ENCODE measurements around the gene CCDC88C.
"Not testable (repeated sequence)": the region's sequence is repeated elsewhere in the genome, so short reads cannot be mapped to it uniquely, and the experiment has no call there.

CCDC88C gene

DNA sequence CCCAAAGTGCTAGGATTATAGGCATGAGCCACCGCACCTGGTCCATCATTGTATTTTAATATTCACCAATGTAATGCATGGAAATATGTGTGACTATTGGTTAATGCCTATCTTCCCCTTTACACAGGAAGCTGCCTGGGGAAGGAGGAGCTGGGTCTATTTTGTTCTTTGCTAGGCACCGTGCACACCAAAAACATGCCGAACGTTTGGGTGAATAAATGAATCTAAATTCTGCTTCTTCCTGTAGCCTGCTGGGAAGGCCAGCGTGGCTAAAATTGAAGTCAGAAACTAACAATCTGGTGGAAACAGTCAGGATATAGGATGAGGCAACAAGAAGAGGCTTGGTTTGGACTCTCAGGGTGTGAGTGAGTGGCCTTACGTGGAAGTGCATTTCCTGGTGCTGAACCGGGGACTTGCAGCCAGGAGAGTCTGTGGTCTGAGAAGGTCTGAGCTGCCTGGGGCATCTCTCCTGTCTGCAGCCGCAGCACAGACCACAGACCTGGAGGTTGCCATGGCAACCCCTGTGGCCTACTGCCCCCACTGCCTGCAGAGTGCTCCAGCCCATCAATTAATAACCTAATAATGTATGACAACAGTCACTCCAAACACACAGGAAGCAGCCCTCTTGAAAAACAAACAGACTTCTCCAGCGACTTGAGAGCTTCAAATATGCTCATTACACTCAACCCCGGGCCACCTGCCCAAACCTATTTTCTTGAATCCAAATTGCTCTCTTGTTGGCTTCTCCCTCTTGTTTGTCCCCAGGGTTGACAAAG is 167.6 kb downstream of the CCDC88C start:
- H3K36me3 ChIP-seq (ENCODE audit: control insufficient read depth in 1 of 2, insufficient read depth in 2 of 2, low read depth in 1 of 2, low read length in 2 of 2): no peaks in the 10 kb centered on the region
- no peak overlapping the region for H3K4me3 ChIP-seq (ENCODE audit: insufficient read depth in 1 of 2, low read depth in 1 of 2, low read length in 2 of 2)
- no peak overlapping the region for H3K23ac ChIP-seq (ENCODE audit: low read length in 2 of 2)
- peaks cover 43% of the 10 kb centered on the region for H3K4me1 ChIP-seq (ENCODE audit: control insufficient read depth, insufficient read depth, low read depth, low read length)
- H2BK5ac ChIP-seq (ENCODE audit: low read depth, low read length, poor library complexity, severe bottlenecking): no peak overlapping the region
- peak overlapping the region; percentile 47 for H3K4me2 ChIP-seq (ENCODE audit: low read length, poor library complexity, severe bottlenecking)
- H2BK120ac ChIP-seq (ENCODE audit: low read depth, low read length): no peak overlapping the region
- H3K9me3 ChIP-seq (ENCODE audit: control insufficient read depth, low read length): no peaks in the 10 kb centered on the region
- no peak overlapping the region for H2AFZ ChIP-seq (ENCODE audit: low read depth, low read length)
- peak; percentile 67 for DNase-seq
- H3K9ac ChIP-seq (ENCODE audit: low read length): no peak overlapping the region
- H3K4ac ChIP-seq (ENCODE audit: low read depth in 1 of 2, low read length in 2 of 2): no peak overlapping the region
- H2AK5ac ChIP-seq (ENCODE audit: low read length, severe bottlenecking): no peak overlapping the region
- WGBS: 39% methylated on average over 9 of the region's 10 CpGs
- no peaks in the 10 kb centered on the region for H3K79me1 ChIP-seq (replicated peaks; ENCODE audit: low read length, poor library complexity, severe bottlenecking)
- H2BK12ac ChIP-seq (ENCODE audit: low read length in 2 of 2): no peak overlapping the region
- no peak overlapping the region for H4K91ac ChIP-seq (ENCODE audit: low read length)
- H4K8ac ChIP-seq (ENCODE audit: low read length): peak overlapping the region; percentile 49
- H3K27ac ChIP-seq (ENCODE audit: low read length, poor library complexity, severe bottlenecking): peak overlapping the region; percentile 83
- no peak overlapping the region for H3K14ac ChIP-seq (ENCODE audit: low read length in 2 of 2)
- no peak overlapping the region for H3K18ac ChIP-seq (ENCODE audit: low read depth in 1 of 2, low read length in 2 of 2)
- H2BK15ac ChIP-seq (ENCODE audit: low read depth, poor library complexity, severe bottlenecking): no peak overlapping the region
- no peaks in the 10 kb centered on the region for H3K27me3 ChIP-seq (ENCODE audit: control insufficient read depth in 1 of 2, insufficient read depth in 1 of 2, low read length in 2 of 2)

GRCh38 chr14:91246051-91246852 is 171.4 kb downstream of the CCDC88C start:
- H3K4me1 ChIP-seq (ENCODE audit: control insufficient read depth, insufficient read depth, low read depth, low read length): peaks cover 48% of the 10 kb centered on the region

DNA sequence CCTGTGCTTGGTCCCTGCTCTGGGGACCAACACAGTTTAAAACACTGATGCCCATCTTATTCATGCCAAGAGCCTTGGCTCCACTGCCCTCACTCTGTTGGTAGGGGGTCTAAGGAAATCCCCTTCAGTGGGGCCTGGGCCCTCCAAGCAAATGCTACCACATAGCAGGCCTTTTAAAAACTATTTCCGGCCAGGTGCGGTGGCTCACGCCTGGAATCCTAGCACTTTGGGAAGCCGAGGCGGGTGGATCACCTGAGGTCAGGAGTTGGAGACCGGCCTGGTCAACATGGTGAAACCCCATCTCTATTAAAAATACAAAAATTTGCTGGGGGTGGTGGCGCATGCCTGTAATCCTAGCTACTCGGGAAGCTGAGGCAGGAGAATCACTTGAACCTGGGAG is 172.0 kb downstream of the CCDC88C start:
- not testable (repeated sequence) for DNase-seq; H2BK12ac ChIP-seq (ENCODE audit: low read length in 2 of 2); H3K4me2 ChIP-seq (ENCODE audit: low read length, poor library complexity, severe bottlenecking); H4K91ac ChIP-seq (ENCODE audit: low read length); H4K8ac ChIP-seq (ENCODE audit: low read length); H3K27me3 ChIP-seq (ENCODE audit: control insufficient read depth in 1 of 2, insufficient read depth in 1 of 2, low read length in 2 of 2); H2BK120ac ChIP-seq (ENCODE audit: low read depth, low read length); H2AFZ ChIP-seq (ENCODE audit: low read depth, low read length); H2BK5ac ChIP-seq (ENCODE audit: low read depth, low read length, poor library complexity, severe bottlenecking); H3K27ac ChIP-seq (ENCODE audit: low read length, poor library complexity, severe bottlenecking); H3K9me3 ChIP-seq (ENCODE audit: control insufficient read depth, low read length); H3K4ac ChIP-seq (ENCODE audit: low read depth in 1 of 2, low read length in 2 of 2); H3K14ac ChIP-seq (ENCODE audit: low read length in 2 of 2); H3K36me3 ChIP-seq (ENCODE audit: control insufficient read depth in 1 of 2, insufficient read depth in 2 of 2, low read depth in 1 of 2, low read length in 2 of 2); H3K4me3 ChIP-seq (ENCODE audit: insufficient read depth in 1 of 2, low read depth in 1 of 2, low read length in 2 of 2); H3K18ac ChIP-seq (ENCODE audit: low read depth in 1 of 2, low read length in 2 of 2); H3K23ac ChIP-seq (ENCODE audit: low read length in 2 of 2); H2BK15ac ChIP-seq (ENCODE audit: low read depth, poor library complexity, severe bottlenecking); H3K79me1 ChIP-seq (replicated peaks; ENCODE audit: low read length, poor library complexity, severe bottlenecking)
- 99% methylated on average over 8 of the region's 8 CpGs for WGBS
- Histone ChIP-seq H2AK5ac (ENCODE audit: low read length, severe bottlenecking) (peak overlapping the region; percentile 76), H3K4me1 (ENCODE audit: control insufficient read depth, insufficient read depth, low read depth, low read length) (peaks cover 43% of the 10 kb centered on the region), H3K9ac (ENCODE audit: low read length) (peak overlapping the region; percentile 90)

More at GRCh38 chr14:91246051-91246852, 171.4 kb downstream of the CCDC88C start:
- no peak overlapping the region for H2BK5ac ChIP-seq (ENCODE audit: low read depth, low read length, poor library complexity, severe bottlenecking)
- no peak overlapping the region for H3K27ac ChIP-seq (ENCODE audit: low read length, poor library complexity, severe bottlenecking)
- H2AK5ac ChIP-seq (ENCODE audit: low read length, severe bottlenecking): peak overlapping the region; percentile 66
- H2BK120ac ChIP-seq (ENCODE audit: low read depth, low read length): no peak overlapping the region
- no peaks in the 10 kb centered on the region for H3K27me3 ChIP-seq (ENCODE audit: control insufficient read depth in 1 of 2, insufficient read depth in 1 of 2, low read length in 2 of 2)
- no peak overlapping the region for H4K91ac ChIP-seq (ENCODE audit: low read length)
- WGBS: 96% methylated on average over 15 of the region's 15 CpGs
- no peak overlapping the region for H3K23ac ChIP-seq (ENCODE audit: low read length in 2 of 2)
- no peak for DNase-seq
- no peak overlapping the region for H2BK15ac ChIP-seq (ENCODE audit: low read depth, poor library complexity, severe bottlenecking)
- no peak overlapping the region for H3K14ac ChIP-seq (ENCODE audit: low read length in 2 of 2)
- no peak overlapping the region for H2AFZ ChIP-seq (ENCODE audit: low read depth, low read length)
- no peak overlapping the region for H3K9ac ChIP-seq (ENCODE audit: low read length)
- H2BK12ac ChIP-seq (ENCODE audit: low read length in 2 of 2): peak overlapping the region in 1 of 2 experiments; percentile 19
- H3K4me2 ChIP-seq (ENCODE audit: low read length, poor library complexity, severe bottlenecking): no peak overlapping the region
- no peaks in the 10 kb centered on the region for H3K36me3 ChIP-seq (ENCODE audit: control insufficient read depth in 1 of 2, insufficient read depth in 2 of 2, low read depth in 1 of 2, low read length in 2 of 2)
- H4K8ac ChIP-seq (ENCODE audit: low read length): no peak overlapping the region
- H3K4me3 ChIP-seq (ENCODE audit: insufficient read depth in 1 of 2, low read depth in 1 of 2, low read length in 2 of 2): no peak overlapping the region
- no peak overlapping the region for H3K4ac ChIP-seq (ENCODE audit: low read depth in 1 of 2, low read length in 2 of 2)
- no peaks in the 10 kb centered on the region for H3K9me3 ChIP-seq (ENCODE audit: control insufficient read depth, low read length)
- no peaks in the 10 kb centered on the region for H3K79me1 ChIP-seq (replicated peaks; ENCODE audit: low read length, poor library complexity, severe bottlenecking)
- no peak overlapping the region for H3K18ac ChIP-seq (ENCODE audit: low read depth in 1 of 2, low read length in 2 of 2)

DNA sequence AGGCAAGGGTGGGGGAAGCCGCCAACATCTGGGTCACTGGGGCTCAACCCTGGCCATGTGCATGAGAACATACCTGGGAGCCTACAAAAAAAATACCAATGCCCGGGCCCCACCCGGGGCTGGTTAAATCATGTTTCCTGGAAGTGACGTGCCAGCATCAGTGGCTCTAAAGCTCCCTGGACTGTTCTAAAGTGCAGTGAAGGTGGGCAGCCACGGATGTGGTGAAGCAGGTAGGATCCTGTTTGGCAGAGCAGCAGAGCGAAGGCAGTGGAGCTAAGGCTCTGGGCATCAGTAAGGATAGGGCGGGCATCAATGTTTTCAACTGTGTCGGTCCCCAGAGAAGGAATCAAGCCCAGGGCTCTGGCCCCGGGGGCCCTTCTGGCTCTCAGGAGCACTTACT is 172.6 kb downstream of the CCDC88C start:
- Histone ChIP-seq H3K9me3 (ENCODE audit: control insufficient read depth, low read length) (no peaks in the 10 kb centered on the region), H2AFZ (ENCODE audit: low read depth, low read length) (no peak overlapping the region), H3K9ac (ENCODE audit: low read length) (peak overlapping the region; percentile 90), H4K91ac (ENCODE audit: low read length) (no peak overlapping the region), H2BK12ac (ENCODE audit: low read length in 2 of 2) (no peak overlapping the region), H3K36me3 (ENCODE audit: control insufficient read depth in 1 of 2, insufficient read depth in 2 of 2, low read depth in 1 of 2, low read length in 2 of 2) (peaks cover 0 to 5% of the 10 kb centered on the region in 2 experiments), H3K4me3 (ENCODE audit: insufficient read depth in 1 of 2, low read depth in 1 of 2, low read length in 2 of 2) (peak overlapping the region in 1 of 2 experiments; percentile 84), H2BK5ac (ENCODE audit: low read depth, low read length, poor library complexity, severe bottlenecking) (peak overlapping the region; percentile 1), H3K27me3 (ENCODE audit: control insufficient read depth in 1 of 2, insufficient read depth in 1 of 2, low read length in 2 of 2) (no peaks in the 10 kb centered on the region), H3K79me1 (replicated peaks; ENCODE audit: low read length, poor library complexity, severe bottlenecking) (no peaks in the 10 kb centered on the region), H2AK5ac (ENCODE audit: low read length, severe bottlenecking) (peak overlapping the region; percentile 76), H3K27ac (ENCODE audit: low read length, poor library complexity, severe bottlenecking) (peak overlapping the region; percentile 28), H2BK15ac (ENCODE audit: low read depth, poor library complexity, severe bottlenecking) (no peak overlapping the region), H2BK120ac (ENCODE audit: low read depth, low read length) (no peak overlapping the region), H3K4me1 (ENCODE audit: control insufficient read depth, insufficient read depth, low read depth, low read length) (peaks cover 38% of the 10 kb centered on the region), H3K14ac (ENCODE audit: low read length in 2 of 2) (no peak overlapping the region), H4K8ac (ENCODE audit: low read length) (no peak overlapping the region), H3K23ac (ENCODE audit: low read length in 2 of 2) (no peak overlapping the region), H3K4ac (ENCODE audit: low read depth in 1 of 2, low read length in 2 of 2) (no peak overlapping the region), H3K18ac (ENCODE audit: low read depth in 1 of 2, low read length in 2 of 2) (no peak overlapping the region), H3K4me2 (ENCODE audit: low read length, poor library complexity, severe bottlenecking) (no peak overlapping the region)
- 94% methylated on average over 9 of the region's 9 CpGs for WGBS
- no peak for DNase-seq

All from mesenchymal stem cell (in vitro differentiated cells and primary cell).